ENCODE data around the gene NLGN4Y. TPM values are rescaled to one million over a fixed set of nuclear protein-coding genes. Genes with fewer than 3 reads are reported as not detected.

The NLGN4Y gene
- total and polyA plus RNA-seq, 2 of the 4 experiments (the other 2 are of a cell fraction), result not detected

GRCh38 chrY:14818452-14818851 lies 294.1 kb downstream of the NLGN4Y start:
- Histone ChIP-seq H3K56ac (ENCODE audit: extremely low read depth, insufficient read depth, low read length) (no peak overlapping the region), H2AFZ (replicated peaks; ENCODE audit: low read length, poor library complexity) (no peak overlapping the region), H3K4me1 (ENCODE audit: control insufficient read depth, insufficient read depth, low read length) (no peaks in the 10 kb centered on the region), H3K4me3 (ENCODE audit: insufficient read depth, low read depth, low read length) (no peak overlapping the region), H3K18ac (ENCODE audit: low read depth, low read length) (no peak overlapping the region), H3K36me3 (ENCODE audit: control insufficient read depth, insufficient read depth, low read length) (no peaks in the 10 kb centered on the region), H3K4ac (ENCODE audit: low read depth, low read length) (no peak overlapping the region), H3K79me1 (ENCODE audit: low read depth in 1 of 2, low read length in 2 of 2) (no peaks in the 10 kb centered on the region), H2BK5ac (ENCODE audit: low read depth, low read length, poor library complexity, severe bottlenecking) (no peak overlapping the region), H3K23ac (ENCODE audit: low read depth, low read length) (no peak overlapping the region), H2BK20ac (ENCODE audit: low read depth, low read length) (no peak overlapping the region), H2BK120ac (ENCODE audit: low read depth, low read length) (no peak overlapping the region), H3K27ac (ENCODE audit: insufficient read depth, low read length) (no peak overlapping the region), H2AK9ac (replicated peaks; ENCODE audit: low read depth, low read length, poor library complexity) (no peak overlapping the region), H4K91ac (ENCODE audit: insufficient read depth, low read depth, low read length) (no peak overlapping the region), H3K9ac (ENCODE audit: low read depth, low read length) (no peak overlapping the region), H4K8ac (ENCODE audit: low read depth in 2 of 2, low read length in 2 of 2) (no peak overlapping the region), H4K20me1 (ENCODE audit: insufficient read depth, low read length) (no peaks in the 10 kb centered on the region), H2BK15ac (ENCODE audit: low read depth, low read length) (no peak overlapping the region), H3K27me3 (ENCODE audit: control insufficient read depth, insufficient read depth, low read length) (no peaks in the 10 kb centered on the region), H3K14ac (replicated peaks; ENCODE audit: low read depth, low read length) (no peak overlapping the region), H2AK5ac (ENCODE audit: low read depth, low read length) (no peak overlapping the region), H4K5ac (ENCODE audit: low read depth, low read length) (no peak overlapping the region), H3K4me2 (ENCODE audit: low read depth, low read length) (no peak overlapping the region), H3K9me1 (ENCODE audit: insufficient read depth, low read length) (no peaks in the 10 kb centered on the region), H3K9me3 (ENCODE audit: control insufficient read depth, insufficient read depth, low read length) (no peaks in the 10 kb centered on the region)
- intact Hi-C loops (cut with micrococcal nuclease), result no loop called here
- no TSS peak for BruUV-seq (replicated peaks)
- no peak for DNase-seq
- dilution Hi-C loops (cut with HindIII; ENCODE audit: low sequenced_read_pairs, unreplicated experiment), result no loop called here
- ATAC-seq (ENCODE audit: low read depth), result no peak
- in situ Hi-C loops (cut with MboI; ENCODE audit: low sequenced_read_pairs), result no loop called here
- CTCF ChIA-PET, result no interaction called here
- TF ChIP-seq USF2 (IDR thresholded peaks at IDR 0.05; ENCODE audit: low read depth, low read length), result no peak
- TF ChIP-seq MAFK (IDR thresholded peaks at IDR 0.05; ENCODE audit: low read depth, low read length), result no peak
- no peak for TF ChIP-seq CTCF (conservative IDR thresholded peaks at IDR 0.05; ENCODE audit: low read depth, low read length)
- TF ChIP-seq ELK1 (IDR thresholded peaks at IDR 0.05; ENCODE audit: borderline replicate concordance, low read depth, low read length), result no peak
- no peak for TF ChIP-seq RAD21 (IDR thresholded peaks at IDR 0.05; ENCODE audit: low read length)
- TF ChIP-seq SMC3 (IDR thresholded peaks at IDR 0.05; ENCODE audit: low read depth, low read length), result no peak
- POLR2A ChIA-PET (ENCODE audit: unreplicated experiment), result no interaction called here

Measured in IMR-90 (cell line).